NCI-H2107 treated with DMSO at 0.1 percent for 48 hours (cell line): ENCODE results near the gene OTOP3.

Experiments
- DNase-seq: peaks from one replicate; lab custom pipeline; 2025; ENCODE audit not compliant: unreplicated experiment; lab: John Stamatoyannopoulos, UW

The OTOP3 gene

DNA sequence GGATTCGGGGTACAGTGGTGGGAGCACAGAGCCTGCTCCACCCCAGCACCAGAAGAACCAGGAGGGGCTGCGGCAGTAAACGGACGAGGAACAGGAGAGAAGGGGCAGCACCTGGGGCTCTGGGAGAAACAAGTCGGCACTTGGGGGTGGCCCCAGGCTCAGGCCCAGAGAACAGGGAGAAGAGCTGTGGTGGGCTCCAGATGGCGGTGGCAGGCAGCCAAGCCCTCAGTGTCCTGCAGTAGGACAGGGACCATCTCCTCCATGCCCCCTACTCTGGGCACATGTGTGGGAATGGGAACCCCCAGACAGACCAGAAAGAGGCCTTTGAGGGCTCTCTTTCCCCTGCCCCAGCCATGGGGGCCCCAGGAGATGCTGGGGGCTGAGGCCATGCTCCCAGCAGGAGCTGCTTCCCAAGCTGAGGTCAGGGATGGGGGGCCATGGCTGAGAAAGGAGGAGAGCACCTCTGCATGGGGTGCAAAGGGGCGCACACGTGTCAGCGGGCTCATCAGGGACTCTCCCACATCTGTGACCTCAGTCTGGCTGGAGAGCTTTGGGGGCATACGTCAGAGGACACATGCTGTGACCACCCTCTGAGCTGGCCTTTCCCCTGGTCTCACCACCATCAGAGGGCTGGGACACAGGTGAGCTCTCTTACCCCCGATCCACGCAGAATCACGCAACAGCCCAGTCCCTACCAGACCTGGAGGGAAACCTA lies 19.4 kb upstream of the OTOP3 start:
- no peak for DNase-seq

DNA sequence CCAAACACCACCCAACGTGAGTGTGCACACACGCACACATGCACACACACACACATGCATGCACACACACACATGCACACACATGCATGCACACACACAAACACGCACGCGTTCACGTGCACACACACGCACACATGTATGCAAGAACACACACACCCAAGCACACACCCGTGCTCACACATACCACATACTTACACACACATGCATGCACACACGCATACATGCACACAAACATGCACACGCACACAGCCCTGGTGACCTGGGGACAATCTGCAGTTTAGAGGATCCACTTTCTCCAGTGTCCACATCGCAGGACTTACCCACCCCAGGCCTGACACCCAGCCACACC lies 18.9 kb upstream of the OTOP3 start:
- no peak for DNase-seq

DNA sequence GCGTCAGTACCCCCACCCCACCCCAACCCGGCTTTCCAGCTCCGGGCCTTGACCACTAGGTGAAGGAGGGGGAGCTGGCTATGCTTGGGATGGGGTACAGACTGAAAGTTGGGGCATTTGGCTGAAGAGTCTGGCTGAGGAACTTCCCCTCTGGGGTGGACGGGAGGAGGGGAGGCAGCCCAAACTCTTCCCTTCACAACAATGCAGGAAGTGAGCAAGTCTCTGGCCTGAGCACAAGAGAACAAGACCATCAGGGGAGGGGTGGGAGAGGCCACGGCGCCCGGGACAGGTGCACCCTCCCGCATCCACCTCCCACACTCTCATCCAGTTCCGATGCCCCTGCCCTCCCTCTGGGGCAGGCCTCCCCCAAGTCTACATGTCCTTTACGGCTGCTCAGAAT lies 18.3 kb upstream of the OTOP3 start:
- no peak for DNase-seq

DNA sequence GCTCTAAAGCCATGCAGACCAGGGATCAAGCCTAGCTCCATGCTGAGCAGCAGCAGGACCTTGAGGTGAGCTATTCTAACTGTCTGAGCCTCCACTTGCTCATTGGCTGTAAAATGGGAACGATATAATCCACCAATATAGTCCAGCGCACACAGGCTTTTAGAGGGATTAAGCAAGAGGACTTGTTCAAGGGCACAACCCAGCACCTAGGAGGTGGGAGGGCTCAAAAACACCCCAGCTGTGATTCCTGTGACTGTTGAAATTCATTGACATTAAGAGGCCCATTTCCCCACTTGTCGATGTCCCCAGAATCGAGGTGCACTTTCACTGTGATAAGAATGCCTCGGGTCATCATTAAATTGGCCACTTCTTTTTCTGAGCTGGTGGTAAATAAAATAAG lies 16.8 kb upstream of the OTOP3 start:
- no peak for DNase-seq

DNA sequence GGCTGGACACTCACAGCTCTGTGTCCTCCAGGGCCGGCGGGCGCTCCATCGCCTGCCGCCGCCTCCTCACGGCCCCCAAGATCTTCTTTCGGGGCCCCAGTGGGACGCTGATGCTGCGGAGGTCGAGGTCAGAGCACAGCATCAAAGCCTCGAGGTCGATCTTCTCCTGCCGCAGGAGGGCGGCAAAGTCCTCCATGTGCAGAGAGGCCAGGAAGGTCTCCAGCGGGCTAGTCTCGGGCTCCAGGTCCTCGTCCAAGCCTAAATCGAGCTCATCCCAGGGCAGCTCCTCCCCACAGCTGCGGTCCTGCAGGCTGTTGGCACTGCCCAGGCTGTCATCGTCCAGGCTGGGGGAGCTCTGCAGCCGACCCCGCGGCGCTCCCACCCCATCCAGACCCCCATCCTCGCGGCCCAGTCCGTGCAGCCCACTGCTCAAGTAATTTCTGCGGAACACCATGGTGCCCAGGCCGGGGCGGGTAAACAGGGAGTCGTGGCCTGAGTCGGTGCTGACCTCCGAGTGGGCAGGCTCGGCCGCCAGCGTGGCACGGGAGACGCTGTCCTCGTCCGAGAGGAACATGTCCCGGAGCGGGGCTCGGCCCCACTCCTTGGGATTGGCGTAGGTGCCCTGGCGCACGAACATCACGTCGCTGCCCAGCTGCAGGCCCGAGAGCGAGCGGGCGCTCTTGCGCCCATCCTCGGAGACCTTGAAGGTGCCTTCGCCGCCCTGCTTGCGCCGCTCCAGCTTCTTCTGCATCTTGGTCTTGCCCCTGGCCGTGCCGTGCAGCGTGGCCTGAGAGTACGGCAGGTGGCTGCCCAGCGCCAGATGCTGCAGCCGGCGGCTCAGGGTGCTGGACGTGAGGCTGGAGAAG lies 16.0 kb upstream of the OTOP3 start:
- no peak for DNase-seq

DNA sequence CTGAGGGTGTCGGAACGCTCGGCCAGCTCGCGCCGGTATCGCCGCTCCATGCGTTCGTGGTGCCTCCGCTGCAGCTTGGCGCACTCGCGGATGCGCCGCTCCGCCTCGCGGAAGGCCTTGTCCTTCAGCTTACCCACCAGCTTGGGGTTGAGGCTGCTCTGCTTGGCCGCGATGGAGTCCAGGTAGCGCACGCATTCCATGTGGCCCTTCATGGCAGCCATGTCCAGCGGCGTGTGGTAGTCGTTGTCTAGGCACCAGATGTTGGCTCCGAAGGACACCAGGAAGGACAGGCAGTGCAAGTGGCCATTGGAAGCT lies 15.4 kb upstream of the OTOP3 start:
- no peak for DNase-seq

DNA sequence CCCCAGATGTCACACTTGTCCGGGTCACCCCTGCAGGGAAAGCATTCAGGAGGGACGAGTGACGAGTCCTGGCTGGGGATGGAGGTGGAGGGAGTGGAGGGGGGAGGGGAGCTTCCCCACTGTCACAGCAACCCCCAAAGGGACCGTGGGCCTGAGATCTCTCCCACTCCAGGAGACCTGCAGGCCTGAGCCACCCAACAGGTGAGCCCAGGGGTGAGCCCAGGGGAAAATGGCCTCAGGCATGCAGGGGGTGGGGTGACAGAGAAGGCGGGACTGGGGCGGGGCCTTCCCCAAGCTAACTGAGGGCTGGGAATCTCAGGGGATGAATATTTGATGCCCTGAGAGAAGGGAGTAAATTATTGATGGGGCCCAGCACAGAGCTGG lies 15.1 kb upstream of the OTOP3 start:
- DNase-seq, result no peak

DNA sequence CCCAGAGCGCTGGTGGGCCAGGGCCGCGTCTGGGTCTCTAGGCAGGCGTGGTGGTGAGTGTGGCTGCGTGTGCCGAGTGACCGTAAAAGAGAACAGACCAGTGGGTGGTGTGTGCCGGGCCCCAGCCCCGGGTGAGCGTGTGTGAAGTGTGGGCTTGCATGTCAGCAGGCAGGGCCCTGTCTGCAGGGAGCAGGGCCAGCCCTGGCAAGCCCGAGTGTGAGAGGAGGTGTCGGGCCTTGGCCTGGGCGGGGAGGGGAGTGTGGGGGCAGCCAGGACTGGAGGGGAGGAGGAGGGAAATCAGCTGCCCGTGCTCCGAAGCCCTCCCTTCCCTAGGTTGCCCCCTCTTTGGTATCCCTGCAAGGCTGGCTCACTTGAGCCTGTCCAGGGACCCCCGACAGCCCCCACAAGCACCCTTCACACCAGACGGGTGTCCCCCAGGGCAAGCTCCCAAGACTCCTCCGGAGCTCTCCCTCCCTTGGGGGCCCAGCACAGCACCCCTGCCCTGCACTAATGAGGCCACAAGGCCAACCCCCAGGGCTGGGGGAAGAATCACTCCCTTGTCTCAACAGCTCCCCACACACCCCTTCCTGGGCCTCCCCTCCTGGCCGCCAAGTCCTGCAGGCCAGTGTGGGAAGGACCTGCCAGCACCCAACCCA lies 14.5 kb upstream of the OTOP3 start:
- DNase-seq, result no peak

DNA sequence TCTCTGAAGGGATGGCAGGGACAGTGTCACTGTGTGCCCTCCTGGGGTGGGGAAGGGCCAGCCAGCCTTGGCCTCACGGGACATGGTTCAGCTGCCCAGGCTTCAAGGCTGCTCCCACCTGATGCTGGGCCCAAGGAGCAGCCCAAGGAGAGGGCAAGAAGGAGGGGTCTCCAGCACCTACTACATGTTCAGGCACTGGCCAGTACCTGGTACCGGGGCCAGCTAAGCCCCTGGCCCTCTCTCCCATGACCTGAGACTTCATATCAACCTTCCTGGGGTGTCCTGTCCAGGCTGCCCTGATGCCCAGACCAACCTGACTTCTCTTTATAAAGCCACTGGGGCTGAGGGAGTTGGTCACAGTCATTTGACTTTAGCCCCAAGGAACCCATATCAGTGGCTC lies 13.9 kb upstream of the OTOP3 start:
- DNase-seq, result no peak

DNA sequence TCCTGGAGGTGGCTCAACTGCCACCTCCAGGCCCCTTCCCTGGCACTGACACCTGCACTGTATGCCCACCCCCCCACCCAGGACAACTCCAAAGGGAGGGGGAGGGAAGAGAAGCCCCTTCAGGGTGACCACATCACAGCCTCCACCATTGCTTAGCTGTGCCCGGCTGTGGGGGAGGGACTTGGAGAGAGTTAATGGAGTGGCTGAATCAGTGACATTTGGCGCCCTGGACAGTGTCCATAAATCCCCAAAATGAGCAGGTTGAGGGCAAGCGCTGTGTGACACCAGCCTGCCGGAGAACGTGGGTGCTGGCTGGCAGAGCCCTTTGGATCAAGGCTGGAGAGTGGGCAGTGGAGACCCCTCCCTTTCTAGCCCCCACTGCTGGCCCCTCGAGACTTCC lies 13.5 kb upstream of the OTOP3 start:
- no peak for DNase-seq

DNA sequence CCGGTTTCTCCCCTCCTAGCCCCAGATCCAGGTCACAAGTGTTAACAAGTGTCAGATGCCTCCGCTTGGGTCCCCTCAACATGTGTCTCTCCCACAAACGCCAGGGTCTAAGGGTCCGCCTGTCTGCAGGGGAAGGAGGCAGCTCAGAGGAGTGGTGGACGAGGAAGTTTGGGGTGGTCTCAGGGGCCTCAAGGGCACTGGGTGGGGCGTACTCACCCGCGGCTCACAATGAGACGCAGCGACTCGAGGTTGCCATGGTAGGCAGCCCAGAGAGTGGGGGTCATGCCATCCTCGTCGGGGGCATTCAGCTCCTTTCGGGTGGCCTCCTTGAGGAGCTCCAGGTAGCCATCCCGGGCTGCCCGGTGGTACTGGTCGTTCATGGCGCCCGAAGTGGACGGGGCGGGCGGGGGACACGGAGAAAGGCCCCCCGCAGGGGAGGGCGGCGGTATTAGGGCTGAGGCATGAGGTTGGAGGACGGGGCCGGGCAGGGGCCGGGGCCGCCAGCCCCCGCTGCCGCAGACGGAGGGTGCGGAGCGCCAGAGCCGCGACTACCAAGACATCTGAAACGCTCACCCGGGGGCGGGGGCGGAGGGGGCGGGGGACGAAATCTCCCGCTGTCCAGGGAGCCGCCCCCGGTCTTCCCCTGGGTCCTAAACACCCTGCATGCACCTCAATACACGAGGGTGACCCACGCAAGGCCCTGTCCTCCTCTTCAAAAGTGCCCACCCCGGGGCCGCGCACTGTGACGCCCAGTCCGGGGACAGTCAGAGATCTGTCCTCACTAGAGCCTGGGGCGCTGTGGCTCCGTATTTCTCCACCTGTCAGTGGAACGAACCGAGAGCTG lies 12.8 kb upstream of the OTOP3 start, which contains the start of gene USH1G:
Gene USH1G, minus strand, starts transcription at position 562 of the 844 bp plus-strand sequence. Its CDS starts 182 bp downstream, at position 380.
- DNase-seq, result no peak

DNA sequence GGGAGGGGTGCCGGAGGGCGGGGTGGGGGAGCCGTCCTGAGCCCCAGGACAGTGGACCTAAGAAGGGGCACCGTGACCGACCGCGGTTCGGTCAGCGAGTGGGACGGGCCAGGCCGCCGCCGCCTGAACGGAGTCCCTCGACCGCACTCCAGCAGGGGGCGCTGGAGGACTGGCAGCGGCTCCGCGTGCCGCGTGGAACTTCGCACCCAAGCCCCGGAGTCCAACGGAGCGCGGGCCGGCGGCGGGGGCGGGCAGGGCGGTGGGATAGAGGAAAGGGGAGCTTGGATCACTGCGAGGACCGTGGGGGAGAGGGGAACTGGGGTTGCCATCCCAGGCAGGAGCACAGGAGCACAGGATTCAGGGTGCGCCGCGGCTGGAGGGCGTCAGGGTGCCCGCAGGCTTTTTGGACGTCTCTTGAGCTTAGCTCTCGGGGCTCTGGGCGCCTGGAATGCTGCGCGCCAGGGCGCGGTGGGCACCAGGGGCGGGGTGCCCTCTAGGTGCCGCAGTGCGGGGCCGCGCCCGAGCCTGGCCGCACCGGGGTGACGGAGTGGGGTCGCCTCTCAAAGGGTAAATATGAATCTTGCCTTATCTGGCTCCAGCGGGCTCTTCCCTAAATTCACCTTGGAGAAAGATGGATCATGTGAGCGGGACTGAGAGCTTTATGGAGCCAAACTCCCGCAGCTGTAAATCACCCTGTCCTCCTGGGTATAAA lies 12.0 kb upstream of the OTOP3 start:
- DNase-seq, result no peak

DNA sequence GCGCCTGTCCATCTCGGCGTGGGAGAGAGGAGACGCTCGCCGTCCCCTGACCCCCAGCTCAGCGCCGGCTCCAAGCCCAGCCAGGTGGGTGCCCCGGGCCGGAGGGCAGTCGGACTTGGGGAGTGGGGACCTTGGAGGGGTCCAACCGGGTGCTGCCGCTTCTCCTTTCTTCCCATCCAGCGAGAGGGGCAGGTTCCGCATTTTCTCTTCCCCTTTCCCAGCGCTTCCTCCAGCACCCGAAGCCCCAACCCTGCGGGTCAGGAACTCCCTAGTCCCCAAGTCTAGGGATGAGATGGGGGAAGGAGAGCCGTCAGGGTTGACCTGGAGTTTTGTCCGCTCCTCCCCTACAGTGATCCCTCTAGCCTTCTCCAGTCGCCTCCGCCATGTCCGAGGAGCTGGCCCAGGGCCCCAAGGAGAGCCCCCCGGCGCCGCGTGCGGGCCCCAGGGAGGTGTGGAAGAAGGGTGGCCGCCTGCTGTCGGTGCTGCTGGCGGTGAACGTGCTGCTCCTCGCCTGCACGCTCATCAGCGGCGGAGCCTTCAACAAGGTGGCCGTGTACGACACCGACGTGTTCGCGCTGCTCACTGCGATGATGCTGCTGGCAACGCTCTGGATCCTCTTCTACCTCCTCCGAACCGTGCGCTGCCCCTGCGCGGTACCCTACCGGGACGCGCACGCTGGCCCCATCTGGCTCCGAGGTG lies 11.3 kb upstream of the OTOP3 start, which contains the start of gene OTOP2:
Gene OTOP2, plus strand, starts transcription at position 24 of the 699 bp plus-strand sequence. Its CDS starts 360 bp downstream, at position 384.
- DNase-seq, result no peak

DNA sequence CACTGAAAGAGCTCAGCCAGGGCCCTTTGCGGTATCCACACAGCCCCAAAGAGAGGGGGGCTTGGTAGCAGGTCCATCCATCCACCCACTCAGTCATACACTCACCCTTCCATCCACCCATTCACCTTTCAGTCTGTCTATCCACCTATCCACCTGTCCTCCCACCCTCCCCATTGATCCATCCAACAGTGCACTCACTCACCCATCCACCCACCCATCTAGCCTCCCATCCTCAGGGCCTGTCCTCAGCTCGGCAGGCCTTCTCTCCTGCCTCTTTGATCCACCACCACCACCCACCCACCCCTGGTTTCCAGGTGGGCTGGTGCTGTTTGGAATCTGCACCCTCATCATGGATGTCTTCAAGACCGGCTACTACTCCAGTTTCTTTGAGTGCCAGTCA lies 10.5 kb upstream of the OTOP3 start:
- DNase-seq, result no peak

DNA sequence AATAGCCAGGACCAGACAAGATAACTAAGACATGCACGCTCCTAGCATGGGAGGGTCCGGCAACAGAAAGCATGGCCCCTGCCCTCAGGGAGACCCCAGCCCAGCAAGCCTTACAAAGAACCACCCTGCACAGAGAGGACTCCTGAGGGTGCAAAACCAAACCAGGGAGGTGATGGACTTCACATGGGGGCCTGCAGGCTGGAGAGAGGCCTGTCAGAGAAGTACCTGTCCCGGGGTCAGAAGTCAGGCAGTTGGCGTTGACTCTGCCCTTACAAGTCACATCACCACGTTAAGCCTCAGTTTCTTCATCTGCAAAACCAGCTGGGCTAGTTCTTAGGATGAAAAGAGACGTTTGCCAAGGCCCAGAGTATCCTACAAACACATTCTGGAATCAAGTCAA lies 6.9 kb upstream of the OTOP3 start:
- DNase-seq, result no peak

DNA sequence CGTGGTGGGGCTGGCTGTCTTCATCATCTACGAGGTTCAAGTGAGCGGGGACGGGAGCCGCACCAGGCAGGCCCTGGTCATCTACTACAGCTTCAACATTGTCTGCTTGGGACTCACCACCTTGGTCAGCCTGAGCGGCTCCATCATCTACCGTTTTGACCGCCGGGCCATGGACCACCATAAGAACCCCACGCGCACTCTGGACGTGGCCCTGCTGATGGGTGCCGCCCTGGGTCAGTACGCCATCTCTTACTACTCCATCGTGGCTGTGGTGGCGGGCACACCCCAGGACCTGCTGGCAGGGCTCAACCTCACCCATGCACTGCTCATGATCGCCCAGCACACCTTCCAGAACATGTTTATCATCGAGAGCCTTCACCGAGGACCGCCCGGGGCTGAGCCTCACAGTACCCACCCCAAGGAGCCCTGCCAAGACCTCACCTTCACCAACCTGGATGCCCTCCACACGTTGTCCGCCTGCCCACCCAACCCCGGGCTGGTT lies 5.1 kb upstream of the OTOP3 start:
- no peak for DNase-seq

DNA sequence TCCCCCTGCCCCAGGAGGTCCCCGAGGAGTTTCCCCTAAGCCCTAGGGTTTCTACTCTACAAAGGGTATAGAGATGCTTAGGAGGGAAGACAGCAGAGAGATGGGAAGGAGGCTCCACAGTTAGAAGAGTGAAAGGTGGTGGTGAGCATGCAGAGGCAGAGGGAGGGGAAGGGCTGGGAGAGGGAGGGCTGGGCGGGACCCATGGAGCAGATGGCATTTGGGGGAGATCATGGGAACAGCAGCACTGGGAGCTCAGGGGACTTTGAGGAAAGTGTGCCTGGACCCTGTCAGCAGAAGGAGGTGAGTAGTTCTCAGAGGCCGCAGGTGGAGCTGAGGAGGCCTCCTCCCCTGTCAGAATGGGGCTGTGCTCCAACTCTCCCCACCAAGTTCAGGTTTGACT lies 650 bp upstream of the OTOP3 start:
- no peak for DNase-seq

DNA sequence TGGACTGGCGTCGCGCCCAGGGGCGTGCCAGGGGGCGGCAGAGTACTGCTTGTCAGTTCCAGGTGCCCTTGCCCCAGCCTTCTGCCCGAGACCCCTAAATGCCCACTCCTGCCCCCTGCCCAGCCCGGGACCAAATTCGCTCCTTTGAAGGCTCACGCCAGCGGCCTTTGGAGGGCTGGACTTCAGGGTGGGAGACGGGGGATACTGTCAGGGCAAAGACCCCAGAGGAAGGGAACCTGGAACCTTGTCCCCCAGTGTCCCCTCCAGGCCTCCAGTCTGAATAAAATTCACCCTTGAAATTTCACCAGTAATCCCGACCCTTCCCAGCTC lies 737 bp downstream of the OTOP3 start:
- no peak for DNase-seq

DNA sequence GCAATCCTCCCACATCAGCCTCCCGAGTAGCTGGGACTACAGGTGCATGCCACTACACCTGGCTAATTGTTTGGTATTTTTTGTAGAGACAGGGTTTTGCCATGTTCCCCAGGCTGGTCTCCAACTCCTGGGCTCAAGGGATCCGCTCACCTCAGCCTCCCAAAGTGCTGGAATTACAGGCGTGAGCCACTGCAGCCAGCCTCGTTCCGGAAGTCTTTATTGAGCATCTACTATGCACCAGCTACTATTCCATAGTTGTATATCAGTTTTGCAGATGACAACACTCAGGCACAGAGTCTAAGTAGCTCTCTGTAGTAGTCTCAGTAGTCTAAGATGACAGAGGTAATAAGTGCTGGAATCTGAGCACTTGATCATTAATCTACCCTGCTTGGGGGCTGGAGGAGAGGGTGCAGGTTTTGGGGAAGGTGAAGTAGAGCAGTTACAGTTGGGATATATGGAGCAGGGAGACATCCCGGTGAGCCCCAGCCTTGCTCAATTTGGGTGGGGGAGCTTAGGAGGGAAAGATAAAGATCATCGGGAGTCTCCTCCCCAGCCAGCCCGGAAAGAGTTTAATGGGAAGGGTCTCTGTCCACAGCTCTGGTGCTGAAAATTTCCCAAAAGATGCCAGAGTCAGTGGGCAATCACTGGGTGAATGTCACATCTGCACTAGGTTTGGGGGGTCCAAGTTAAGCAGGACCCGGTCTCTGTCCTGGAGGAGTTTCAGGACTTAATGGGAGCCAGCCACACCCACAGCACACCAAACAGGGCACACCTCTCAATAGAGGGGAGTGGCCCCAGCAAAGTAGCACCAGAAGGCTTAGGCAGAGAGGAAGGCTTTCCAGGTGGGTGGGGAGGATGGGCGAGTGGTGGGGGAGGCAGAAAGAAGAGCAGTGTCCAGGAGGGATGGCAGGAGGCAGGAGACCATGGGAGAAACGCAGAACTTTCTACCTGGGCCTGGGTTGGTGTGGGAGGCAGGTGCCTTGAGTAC lies 1.7 kb downstream of the OTOP3 start:
- no peak for DNase-seq
